PC-9 (cell line): Measurements from ENCODE around the gene FBXO34.

Source experiments
- EZH2 ChIP-seq: fragments of 200-600 bp; sonication (generic); IDR thresholded peaks from 2 replicates; pipeline ENCODE4 v1.8.0; 2017; ENCODE audit warnings: antibody characterized with exemption, low read depth
- TF ChIP-seq, protein P1 (sequence below): fragments of 200-600 bp; sonication (generic); conservative IDR thresholded peaks from 2 replicates; pipeline ENCODE4 v1.6.1; 2017; ENCODE audit warnings: mixed run types, antibody characterized with exemption, mild to moderate bottlenecking, moderate library complexity

DNA sequence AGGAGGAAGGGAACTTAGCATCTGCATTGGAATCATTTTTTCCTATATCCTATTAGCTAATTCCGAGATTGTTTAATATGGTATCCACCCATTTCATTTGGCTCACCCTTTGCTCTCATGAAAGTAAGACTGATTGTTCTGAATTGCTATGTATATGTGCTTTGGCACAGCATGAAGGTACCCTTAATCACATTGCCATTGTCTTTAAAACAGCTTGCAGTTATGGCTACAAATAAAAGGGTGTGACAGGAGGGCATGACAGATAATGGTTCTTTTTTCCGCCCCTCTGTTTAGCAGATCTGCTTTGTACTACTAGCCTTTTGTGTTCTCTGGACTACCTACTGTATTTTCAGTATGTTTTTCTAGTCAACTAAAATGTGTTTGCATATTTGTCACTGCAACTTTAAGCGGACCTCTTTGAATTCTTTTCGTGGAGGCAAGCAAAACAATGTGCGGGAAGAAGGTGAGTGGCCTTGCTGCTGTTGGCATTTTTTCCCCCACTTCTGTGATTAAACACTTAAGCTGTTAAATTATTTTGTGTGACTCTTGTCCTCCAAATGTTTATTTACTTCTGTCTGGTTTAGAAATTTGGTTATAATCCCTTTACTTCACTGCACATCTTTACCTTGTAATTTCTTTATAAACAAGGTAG lies 35.8 kb downstream of the FBXO34 start:
- TF ChIP-seq, protein P1, sequence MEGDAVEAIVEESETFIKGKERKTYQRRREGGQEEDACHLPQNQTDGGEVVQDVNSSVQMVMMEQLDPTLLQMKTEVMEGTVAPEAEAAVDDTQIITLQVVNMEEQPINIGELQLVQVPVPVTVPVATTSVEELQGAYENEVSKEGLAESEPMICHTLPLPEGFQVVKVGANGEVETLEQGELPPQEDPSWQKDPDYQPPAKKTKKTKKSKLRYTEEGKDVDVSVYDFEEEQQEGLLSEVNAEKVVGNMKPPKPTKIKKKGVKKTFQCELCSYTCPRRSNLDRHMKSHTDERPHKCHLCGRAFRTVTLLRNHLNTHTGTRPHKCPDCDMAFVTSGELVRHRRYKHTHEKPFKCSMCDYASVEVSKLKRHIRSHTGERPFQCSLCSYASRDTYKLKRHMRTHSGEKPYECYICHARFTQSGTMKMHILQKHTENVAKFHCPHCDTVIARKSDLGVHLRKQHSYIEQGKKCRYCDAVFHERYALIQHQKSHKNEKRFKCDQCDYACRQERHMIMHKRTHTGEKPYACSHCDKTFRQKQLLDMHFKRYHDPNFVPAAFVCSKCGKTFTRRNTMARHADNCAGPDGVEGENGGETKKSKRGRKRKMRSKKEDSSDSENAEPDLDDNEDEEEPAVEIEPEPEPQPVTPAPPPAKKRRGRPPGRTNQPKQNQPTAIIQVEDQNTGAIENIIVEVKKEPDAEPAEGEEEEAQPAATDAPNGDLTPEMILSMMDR: no peak
- TF ChIP-seq EZH2: no peak
